Measurements from ENCODE around the gene OR7G1. TPM values are rescaled to one million over a fixed set of nuclear protein-coding genes. Genes with fewer than 3 reads are reported as not detected.

OR7G1 gene
- total RNA-seq, 1 donor from 2014 or later, result not detected

- TF ChIP-seq, protein P1, sequence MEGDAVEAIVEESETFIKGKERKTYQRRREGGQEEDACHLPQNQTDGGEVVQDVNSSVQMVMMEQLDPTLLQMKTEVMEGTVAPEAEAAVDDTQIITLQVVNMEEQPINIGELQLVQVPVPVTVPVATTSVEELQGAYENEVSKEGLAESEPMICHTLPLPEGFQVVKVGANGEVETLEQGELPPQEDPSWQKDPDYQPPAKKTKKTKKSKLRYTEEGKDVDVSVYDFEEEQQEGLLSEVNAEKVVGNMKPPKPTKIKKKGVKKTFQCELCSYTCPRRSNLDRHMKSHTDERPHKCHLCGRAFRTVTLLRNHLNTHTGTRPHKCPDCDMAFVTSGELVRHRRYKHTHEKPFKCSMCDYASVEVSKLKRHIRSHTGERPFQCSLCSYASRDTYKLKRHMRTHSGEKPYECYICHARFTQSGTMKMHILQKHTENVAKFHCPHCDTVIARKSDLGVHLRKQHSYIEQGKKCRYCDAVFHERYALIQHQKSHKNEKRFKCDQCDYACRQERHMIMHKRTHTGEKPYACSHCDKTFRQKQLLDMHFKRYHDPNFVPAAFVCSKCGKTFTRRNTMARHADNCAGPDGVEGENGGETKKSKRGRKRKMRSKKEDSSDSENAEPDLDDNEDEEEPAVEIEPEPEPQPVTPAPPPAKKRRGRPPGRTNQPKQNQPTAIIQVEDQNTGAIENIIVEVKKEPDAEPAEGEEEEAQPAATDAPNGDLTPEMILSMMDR (conservative IDR thresholded peaks at IDR 0.05; ENCODE audit: low read depth, low read length), result no peak
- DNase-seq (ENCODE audit: low read depth), result no peak
- H3K4me3 ChIP-seq (ENCODE audit: low read depth, low read length), result no peak overlapping the region
Measured at GRCh38 chr19:9132422-9132821, 16.9 kb upstream of the OR7G1 start.

DNA sequence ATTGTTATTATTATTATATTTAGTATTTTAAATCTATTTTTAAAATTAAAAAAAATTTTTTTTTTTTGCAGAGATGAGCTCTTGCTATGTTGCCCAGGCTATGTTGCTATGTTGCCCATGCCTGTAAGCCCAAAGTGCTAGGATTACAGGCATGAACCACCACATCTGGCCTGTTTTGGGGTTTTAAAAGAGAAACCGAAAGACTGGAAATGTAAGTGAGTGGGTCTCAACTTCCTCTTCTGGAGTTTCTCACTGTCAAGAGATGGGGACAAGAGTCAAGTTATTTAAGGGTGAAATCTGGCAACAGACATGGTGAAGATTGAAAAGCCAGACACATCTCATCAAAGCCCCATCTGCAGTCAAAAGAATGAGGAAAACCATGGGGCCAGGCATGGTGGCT lies 15.4 kb upstream of the OR7G1 start:
- TF ChIP-seq, protein P1 (conservative IDR thresholded peaks at IDR 0.05; ENCODE audit: low read depth, low read length), result no peak
- DNase-seq (ENCODE audit: low read depth), result no peak
- H3K4me3 ChIP-seq (ENCODE audit: low read depth, low read length), result no peak overlapping the region

- DNase-seq (ENCODE audit: low read depth), result no peak
- TF ChIP-seq, protein P1 (conservative IDR thresholded peaks at IDR 0.05; ENCODE audit: low read depth, low read length), result no peak
- no peak overlapping the region for H3K4me3 ChIP-seq (ENCODE audit: low read depth, low read length)
Measured at GRCh38 chr19:9128171-9128570, 12.6 kb upstream of the OR7G1 start.

GRCh38 chr19:9126900-9127405 lies 11.4 kb upstream of the OR7G1 start, which contains the start of gene OR7G3:
TSS of gene OR7G3 (minus strand) at chr19:9126950. CDS start at chr19:9126950, 0 bp downstream.
- DNase-seq (ENCODE audit: low read depth), result no peak
- H3K4me3 ChIP-seq (ENCODE audit: low read depth, low read length), result no peak within 1 kb of the TSS
- TF ChIP-seq, protein P1 (conservative IDR thresholded peaks at IDR 0.05; ENCODE audit: low read depth, low read length), result no peak

DNA sequence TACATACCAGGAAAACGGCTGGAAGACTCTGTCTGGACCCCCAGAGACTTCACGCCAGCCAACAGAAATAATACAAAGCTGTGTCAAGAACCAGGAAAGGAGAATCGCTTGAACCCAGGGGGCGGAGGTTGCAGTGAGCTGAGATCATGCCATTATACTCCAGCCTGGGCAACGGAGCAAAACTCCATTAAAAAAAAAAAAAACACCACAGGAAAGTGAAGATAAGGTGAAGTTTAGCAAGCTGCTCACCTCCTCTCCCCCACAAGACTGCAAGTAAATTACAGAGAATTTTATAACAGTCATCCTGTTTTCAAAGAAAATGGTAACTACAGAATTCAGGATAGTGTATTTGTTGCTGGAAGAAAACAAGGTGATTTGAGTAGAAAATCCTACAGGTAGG lies 984 bp upstream of the OR7G1 start:
- H3K4me3 ChIP-seq (ENCODE audit: low read depth, low read length), result no peak overlapping the region
- no peak for DNase-seq (ENCODE audit: low read depth)
- TF ChIP-seq, protein P1 (conservative IDR thresholded peaks at IDR 0.05; ENCODE audit: low read depth, low read length), result no peak

DNA sequence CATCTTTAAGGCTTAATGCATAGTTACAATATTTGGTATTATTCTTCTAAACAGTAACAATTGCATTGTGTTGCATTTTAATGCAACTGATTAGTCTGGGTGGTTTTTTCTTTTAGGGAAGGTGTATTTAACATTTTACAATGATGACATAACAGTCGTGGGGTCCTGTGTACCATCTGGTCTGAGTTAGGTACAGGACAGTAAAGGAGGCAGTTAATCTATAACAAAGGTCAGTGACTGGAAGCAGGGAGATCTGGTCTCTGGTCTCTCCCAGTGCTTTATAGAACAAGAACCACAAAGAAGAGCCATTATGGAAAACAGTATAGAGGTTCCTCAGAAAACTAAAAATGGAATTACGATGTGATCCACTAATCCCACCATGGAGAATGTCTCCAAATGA lies 5.6 kb downstream of the OR7G1 start:
- TF ChIP-seq, protein P1 (conservative IDR thresholded peaks at IDR 0.05; ENCODE audit: low read depth, low read length), result no peak
- DNase-seq (ENCODE audit: low read depth), result no peak
- no peak overlapping the region for H3K4me3 ChIP-seq (ENCODE audit: low read depth, low read length)

DNA sequence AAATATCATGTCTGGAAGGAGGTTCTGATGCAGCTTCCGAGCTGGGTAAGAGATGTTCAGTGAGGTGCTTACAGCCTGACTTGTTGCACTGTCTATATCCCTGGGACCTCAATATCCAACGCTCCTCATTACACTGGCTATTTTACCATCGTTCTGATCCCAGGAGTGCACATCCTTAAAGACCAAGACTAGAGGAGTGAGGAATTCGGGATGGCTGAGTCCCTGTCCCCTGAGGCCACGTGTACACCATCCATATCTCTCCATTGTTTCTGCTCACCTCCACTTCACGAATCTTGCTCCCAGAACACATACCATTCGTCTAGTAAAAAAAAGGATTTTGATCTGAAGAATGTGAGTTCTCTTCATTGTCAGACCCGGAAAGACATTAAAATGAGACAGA lies 8.2 kb downstream of the OR7G1 start, which contains the start of gene OR7G2:
Gene OR7G2, minus strand, starts transcription at position 101 of the 400 bp plus-strand sequence. CDS start 4,232 bp downstream, outside the sequence.
- TF ChIP-seq, protein P1 (conservative IDR thresholded peaks at IDR 0.05; ENCODE audit: low read depth, low read length), result no peak
- H3K4me3 ChIP-seq (ENCODE audit: low read depth, low read length), result no peak within 1 kb of the TSS
- DNase-seq (ENCODE audit: low read depth), result no peak
